GM12892 (cell line): Measurements from ENCODE around the gene DLST.
A peak's percentile ranks its signal among the peaks of the same experiment; 100 is the strongest.

Experiments
- DNase-seq: peaks from one replicate; pipeline ENCODE4 v3.0.0; 2011; ENCODE audit not compliant: insufficient read length
- FAIRE-seq: peaks from 2 replicates; lab custom pipeline; 2011; peaks lifted over from hg19 to GRCh38; lab: Jason Lieb, UNC
- POLR2A ChIP-seq: IDR thresholded peaks from 2 replicates; pipeline ENCODE4 v1.6.1; 2011; ENCODE audit warnings: low read depth, low read length, control low read depth
- POLR2AphosphoS5 ChIP-seq: IDR thresholded peaks from 2 replicates; pipeline ENCODE4 v1.6.1; 2011; ENCODE audit warnings: low read depth, low read length, control low read depth
- TAF1 ChIP-seq: IDR thresholded peaks from 2 replicates; pipeline ENCODE4 v1.6.1; 2011; ENCODE audit warnings: low read depth, mild to moderate bottlenecking, control low read depth, low read length, borderline replicate concordance

DLST gene

DNA sequence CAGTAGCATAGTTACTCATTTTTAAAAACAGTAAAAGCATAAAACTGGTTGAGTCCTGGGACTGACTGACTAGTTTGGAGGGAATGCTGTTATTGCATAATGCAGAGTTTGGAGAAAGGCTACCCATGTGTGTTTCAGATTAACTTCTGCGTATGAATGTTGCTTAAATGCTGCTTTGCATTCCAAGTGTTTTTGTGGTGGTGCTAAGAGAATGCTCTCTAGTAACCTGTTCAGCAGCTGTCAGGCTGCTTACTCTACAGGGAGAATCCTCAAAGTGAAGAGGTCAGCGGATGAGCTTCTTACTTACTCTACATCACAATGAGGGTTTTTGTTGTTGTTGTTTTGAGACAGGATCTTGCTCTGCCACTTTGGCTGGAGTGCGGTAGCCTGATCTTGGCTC, 4.3 kb downstream of the DLST start:
- TF ChIP-seq TAF1 (no peak), POLR2A (no peak), POLR2AphosphoS5 (no peak)
- no peak for FAIRE-seq
- no peak for DNase-seq

DNA sequence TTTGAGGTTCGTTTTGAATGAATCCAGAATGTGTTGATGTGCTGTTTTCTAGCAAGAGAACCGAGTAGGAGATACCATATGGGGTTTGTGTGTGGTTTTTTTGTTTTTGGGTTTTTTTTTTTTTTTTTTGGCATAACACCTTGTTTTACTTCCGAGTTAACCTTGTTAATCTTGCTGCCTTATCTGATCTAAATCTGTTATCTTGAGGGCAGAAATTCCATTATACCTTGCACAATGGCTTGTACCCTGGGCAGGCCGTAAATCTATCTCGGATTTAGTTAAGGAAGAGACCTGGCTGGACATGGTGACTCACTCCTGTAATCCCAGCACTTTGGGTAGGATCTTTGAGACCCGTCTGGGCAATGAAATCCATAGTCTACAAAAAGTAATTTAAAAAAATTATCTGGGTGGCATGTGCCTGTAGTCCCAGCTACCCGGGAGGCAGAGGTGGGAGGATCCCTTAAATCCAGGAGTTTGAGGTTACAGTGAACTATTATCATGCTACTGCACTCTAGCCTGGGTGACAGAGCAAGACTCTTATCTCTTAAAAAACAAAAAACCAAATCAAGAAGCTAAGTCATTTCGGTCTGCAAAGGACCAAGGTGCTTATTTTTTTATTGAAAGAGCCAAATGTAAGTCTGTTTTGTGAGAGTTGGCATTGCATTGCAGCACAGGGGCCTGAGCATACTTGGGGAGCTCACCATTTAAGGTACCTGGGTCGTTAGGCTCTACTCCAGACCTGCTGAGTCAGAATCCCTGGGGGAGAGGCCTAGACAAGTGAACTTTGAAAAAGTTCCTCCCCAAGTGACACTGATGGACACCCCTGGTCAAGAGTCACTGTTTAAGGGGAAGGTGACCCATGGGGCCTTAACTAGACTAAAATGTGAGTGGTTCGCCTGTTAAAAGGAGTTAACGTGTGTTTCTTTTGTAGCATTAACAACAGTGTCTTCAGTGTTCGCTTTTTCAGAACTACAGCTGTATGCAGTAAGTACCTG, 6.7 kb downstream of the DLST start:
- DNase-seq, result no peak
- TF ChIP-seq POLR2A (no peak), POLR2AphosphoS5 (no peak), TAF1 (no peak)
- no peak for FAIRE-seq

DNA sequence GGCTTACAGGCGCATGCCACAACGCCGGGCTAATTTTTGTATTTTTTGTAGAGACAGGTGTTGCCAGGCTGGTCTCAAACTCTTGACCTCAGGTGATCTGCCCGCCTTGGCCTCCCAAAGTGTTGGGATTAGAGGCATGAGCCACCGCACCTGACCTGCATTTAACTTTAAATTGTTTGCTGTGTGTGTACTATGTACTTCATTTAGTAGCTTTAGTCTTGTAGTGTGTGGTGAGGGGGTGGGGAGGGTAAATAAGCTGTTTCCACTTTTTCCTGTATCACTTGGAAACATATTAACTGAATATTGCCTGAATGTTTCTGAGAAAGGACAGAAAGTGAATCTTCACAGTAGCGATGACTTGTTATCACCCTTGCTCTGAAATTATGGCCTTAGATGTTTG, 8.5 kb downstream of the DLST start:
- DNase-seq, result no peak
- no peak for FAIRE-seq
- TF ChIP-seq TAF1, result no peak
- no peak for TF ChIP-seq POLR2AphosphoS5
- TF ChIP-seq POLR2A, result no peak

DNA sequence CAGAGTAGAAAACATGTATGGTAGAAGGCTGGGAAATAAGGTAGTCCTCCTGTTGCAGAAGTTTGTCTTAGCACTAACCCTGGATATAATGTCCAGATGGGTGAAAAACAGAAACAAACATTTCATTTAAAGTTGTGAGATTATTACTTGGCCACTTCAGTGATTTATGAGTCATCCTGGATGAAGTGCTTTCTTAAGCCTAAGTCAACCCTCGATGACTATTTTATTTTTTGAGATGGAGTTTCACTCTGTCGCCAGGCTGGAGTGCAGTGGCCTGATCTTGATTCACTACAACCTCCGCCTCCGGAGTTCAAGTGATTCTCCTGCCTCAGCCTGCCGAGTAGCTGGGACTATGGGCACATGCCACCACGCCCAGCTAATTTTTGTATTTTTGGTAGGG, 10.2 kb downstream of the DLST start:
- DNase-seq (no peak), FAIRE-seq (no peak)
- TF ChIP-seq POLR2AphosphoS5 (no peak), POLR2A (no peak), TAF1 (no peak)

DNA sequence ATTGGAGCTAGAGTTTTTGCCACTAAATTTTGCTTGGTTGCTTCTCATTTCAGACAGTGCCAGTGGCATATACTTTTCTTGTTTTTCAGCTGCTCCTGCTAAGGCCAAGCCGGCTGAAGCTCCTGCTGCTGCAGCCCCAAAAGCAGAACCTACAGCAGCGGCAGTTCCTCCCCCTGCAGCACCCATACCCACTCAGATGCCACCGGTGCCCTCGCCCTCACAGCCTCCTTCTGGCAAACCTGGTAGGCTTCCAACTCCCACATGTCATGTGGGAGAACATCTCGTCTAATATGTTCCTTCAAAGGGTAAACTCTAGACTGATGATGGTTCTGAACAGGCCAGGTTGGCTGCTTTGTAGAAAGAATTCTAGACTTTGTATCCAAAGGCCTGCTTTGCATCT, 11.0 kb downstream of the DLST start:
- DNase-seq (no peak), FAIRE-seq (peak; percentile 72)

DNA sequence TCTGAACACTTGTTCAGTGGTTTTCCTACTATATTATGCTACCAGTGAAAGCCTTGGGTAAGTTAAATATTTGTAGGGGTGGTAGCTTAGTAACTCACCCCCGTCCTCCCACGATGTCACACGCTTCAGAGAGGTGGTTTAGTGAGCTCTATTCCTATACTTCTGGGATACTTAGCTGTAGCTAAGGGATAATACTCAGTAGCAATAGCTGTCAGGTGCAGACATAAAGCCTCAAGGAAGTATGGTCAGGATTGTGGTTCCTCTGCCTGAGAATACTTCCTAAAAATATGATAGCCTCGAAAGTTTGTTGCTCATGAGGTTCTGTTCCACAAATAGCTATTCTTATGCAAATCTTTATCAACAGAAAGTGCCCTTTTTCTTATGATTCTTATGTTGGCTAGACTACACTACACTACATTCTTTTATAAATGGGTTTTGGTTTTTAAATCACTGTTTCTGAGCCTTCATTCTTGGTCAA, 11.9 kb downstream of the DLST start:
- no peak for TF ChIP-seq TAF1
- no peak for TF ChIP-seq POLR2A
- TF ChIP-seq POLR2AphosphoS5, result no peak
- no peak for DNase-seq
- FAIRE-seq, result peak; percentile 85

More for the DNA sequence above, 11.0 kb downstream of the DLST start:
- TF ChIP-seq TAF1 (no peak), POLR2AphosphoS5 (no peak), POLR2A (no peak)

DNA sequence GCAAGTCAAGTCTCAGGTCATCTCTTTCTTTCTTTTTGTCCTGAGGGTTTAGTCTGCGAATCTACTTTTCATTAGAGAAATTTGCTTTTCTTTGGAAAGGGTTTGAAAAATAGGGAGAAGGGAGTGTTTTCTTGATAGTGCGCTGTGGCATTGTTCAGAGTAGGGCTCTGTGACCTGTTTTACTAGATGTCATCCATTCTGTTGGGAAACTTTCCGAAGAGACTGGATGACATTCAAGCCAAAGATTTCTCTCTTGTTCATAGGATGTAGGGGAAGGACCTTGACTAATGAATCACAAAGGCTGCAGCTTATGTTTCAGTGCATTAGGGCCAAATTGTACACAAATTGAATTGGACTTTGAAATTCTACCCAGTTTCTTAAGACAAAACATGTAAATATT, 14.7 kb downstream of the DLST start:
- FAIRE-seq, result no peak
- no peak for DNase-seq
- TF ChIP-seq POLR2AphosphoS5 (no peak), POLR2A (no peak), TAF1 (no peak)

DNA sequence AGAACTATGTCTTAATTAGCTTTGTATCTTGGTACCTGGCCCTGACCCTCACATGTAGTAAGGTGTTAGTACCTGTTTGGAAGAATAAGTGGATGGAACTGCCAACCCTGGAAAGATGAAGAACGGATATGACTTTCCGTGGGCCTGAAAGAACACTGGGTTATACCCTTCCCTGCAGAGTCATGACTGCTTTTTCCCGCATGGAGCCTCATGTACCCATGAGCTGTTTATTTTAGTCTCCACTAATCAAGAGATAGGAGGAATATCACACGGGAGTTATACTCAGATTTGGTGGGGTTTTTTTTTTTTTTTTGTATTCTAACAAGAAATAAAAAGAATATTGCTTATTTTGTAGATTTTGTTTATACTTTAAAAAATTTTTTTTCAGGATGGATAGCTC, 15.9 kb downstream of the DLST start:
- FAIRE-seq, result no peak
- TF ChIP-seq POLR2AphosphoS5, result no peak
- DNase-seq, result no peak

DNA sequence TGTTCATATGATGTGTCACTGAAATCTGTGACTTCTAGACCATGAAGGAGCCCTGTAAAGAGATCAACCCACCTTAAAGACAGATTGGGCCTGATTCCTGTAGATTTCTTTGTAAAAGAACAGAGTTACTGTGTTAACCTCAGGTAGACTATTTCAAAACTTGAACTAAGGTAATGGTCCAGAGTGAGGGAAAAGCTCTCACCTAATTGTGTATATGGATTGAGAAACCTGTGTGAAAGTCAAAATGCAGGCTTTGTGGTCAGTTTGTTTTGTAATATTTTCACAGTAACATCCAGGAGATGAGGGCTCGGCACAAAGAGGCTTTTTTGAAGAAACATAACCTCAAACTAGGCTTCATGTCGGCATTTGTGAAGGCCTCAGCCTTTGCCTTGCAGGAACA, 16.4 kb downstream of the DLST start:
- DNase-seq, result no peak
- TF ChIP-seq TAF1 (no peak), POLR2A (no peak), POLR2AphosphoS5 (no peak)
- no peak for FAIRE-seq

DNA sequence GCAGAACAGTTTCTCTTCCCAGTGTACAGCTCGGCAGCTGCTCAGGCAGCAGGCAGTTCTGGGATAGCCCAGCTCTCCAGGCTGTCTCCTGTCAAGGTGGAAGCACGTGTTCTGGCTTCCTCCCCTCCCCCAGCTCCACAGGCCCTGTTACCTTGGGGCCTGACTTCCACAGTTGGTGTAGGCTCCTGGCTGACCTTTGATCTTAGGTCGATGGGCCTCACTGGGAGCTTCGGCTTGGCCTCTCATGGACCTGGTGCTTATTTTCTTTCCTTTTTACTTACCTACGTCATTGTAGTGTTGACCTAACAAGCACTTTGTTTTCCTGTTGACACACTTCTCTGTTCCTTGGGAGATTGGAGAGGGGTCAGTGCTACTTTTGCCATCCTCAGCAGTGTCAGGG, 17.0 kb downstream of the DLST start:
- TF ChIP-seq TAF1 (no peak), POLR2A (no peak), POLR2AphosphoS5 (no peak)
- no peak for FAIRE-seq
- no peak for DNase-seq

DNA sequence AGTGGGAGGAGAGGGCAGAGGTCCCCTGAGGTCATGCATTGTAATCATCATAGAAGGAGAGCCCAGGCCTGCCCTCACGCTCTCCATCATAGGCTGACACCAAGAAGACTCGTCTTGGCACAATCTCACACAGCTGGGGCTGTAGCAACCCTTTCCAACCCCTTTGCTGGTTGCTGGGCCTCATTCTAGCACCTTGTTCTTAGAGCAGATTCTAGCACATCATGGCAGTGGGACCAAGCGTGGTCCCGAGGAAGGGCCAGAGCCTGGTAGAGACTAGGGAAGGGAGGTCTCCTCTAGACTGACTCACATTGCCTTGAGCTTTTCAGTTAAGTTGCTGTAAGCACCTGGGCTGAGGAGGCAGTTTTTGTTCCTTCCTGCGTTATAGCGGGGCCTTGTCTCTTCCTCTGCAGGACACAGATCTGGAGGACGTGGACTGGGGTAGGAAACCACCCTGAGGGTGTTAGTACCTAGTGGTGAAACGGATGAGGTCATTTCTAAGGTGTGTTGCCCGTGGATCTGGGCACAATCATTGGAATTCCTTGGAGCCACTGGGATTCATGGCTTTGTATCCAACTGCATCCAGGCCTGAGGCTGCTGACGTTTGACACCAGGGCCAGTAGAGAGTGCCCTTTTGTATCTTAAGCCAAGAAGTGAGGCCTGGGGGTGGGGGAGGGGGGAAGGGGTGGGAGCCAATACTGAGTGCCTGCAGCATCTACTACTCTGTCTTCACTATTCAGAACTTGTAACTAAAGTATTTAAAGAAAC, 21.4 kb downstream of the DLST start:
- no peak for FAIRE-seq
- TF ChIP-seq TAF1, result no peak
- TF ChIP-seq POLR2A, result peak; percentile 55; the same call in 1 of the 2 replicates
- DNase-seq, result no peak
